GM23338 (cell line): Measurements from ENCODE around the gene PKM. TPM values are rescaled to one million over a fixed set of nuclear protein-coding genes. Genes with fewer than 3 reads are reported as not detected.
A peak's percentile ranks its signal among the peaks of the same experiment; 100 is the strongest.

Source experiments
- ATAC-seq: fragments of 200-7000 bp; cut with Tn5 transposase; 3 replicates; pipeline ENCODE4 v1.9.1; 2020
- DNase-seq: peaks from one replicate; pipeline ENCODE4 v3.0.0-alpha.2; 2015; ENCODE audit warnings: low spot score
- H2AFZ ChIP-seq: fragments of 200-600 bp; sonication (generic); 2 replicates; pipeline ENCODE4 v1.8.0; 2016; ENCODE audit warnings: antibody characterized with exemption, mild to moderate bottlenecking, moderate library complexity
- H3F3A ChIP-seq: fragments of 200-600 bp; sonication (generic); replicated peaks from 2 replicates; pipeline ENCODE4 v1.8.0; 2017; ENCODE audit warnings: antibody characterized with exemption, mixed run types, low read depth
- H3K27ac ChIP-seq: fragments of 200-600 bp; sonication (generic); 2 replicates; pipeline ENCODE4 v1.6.1; 2016; ENCODE audit warnings: low read depth
- H3K27me3 ChIP-seq: fragments of 200-600 bp; sonication (generic); 2 replicates; pipeline ENCODE4 v1.8.0; 2016; ENCODE audit warnings: mild to moderate bottlenecking, mixed run types, moderate library complexity; ENCODE audit not compliant: insufficient read depth
- H3K36me3 ChIP-seq: fragments of 200-600 bp; sonication (generic); 2 replicates; pipeline ENCODE4 v1.8.0; 2016; ENCODE audit warnings: mild to moderate bottlenecking; ENCODE audit not compliant: insufficient read depth
- H3K4me1 ChIP-seq: fragments of 200-600 bp; sonication (generic); 2 replicates; pipeline ENCODE4 v1.8.0; 2016; ENCODE audit warnings: mild to moderate bottlenecking, moderate library complexity; ENCODE audit not compliant: insufficient read depth
- H3K4me2 ChIP-seq: fragments of 200-600 bp; sonication (generic); 2 replicates; pipeline ENCODE4 v1.7.1; 2017; ENCODE audit warnings: mixed run types
- H3K4me3 ChIP-seq: fragments of 200-600 bp; sonication (generic); 2 replicates; pipeline ENCODE4 v1.6.1; 2016; ENCODE audit warnings: mixed run types
- H3K79me2 ChIP-seq: fragments of 200-600 bp; sonication (generic); replicated peaks from 2 replicates; pipeline ENCODE4 v1.8.0; 2017; ENCODE audit warnings: mild to moderate bottlenecking; ENCODE audit not compliant: insufficient read depth
- H3K9me2 ChIP-seq: fragments of 200-600 bp; sonication (generic); 2 replicates; pipeline ENCODE4 v1.8.0; 2017; ENCODE audit not compliant: insufficient read depth
- H4K20me1 ChIP-seq: fragments of 200-600 bp; sonication (generic); replicated peaks from 2 replicates; pipeline ENCODE4 v1.8.0; 2017; ENCODE audit warnings: mild to moderate bottlenecking; ENCODE audit not compliant: insufficient read depth
- H3K27ac Mint-ChIP-seq: 2 replicates; pipeline ENCODE4 v1.8.0; 2020; ENCODE audit warnings: inconsistent platforms, mild to moderate bottlenecking, moderate library complexity, mixed read lengths
- H3K27me3 Mint-ChIP-seq: 3 replicates; pipeline ENCODE4 v1.8.0; 2022; ENCODE audit warnings: low read depth, mild to moderate bottlenecking, moderate library complexity, mixed read lengths, inconsistent platforms; ENCODE audit not compliant: insufficient read depth, poor library complexity
- H3K36me3 Mint-ChIP-seq: 3 replicates; pipeline ENCODE4 v1.8.0; 2021; ENCODE audit warnings: low read depth, mild to moderate bottlenecking, inconsistent platforms, moderate library complexity, mixed read lengths
- H3K4me1 Mint-ChIP-seq: 3 replicates; pipeline ENCODE4 v1.8.0; 2020; ENCODE audit warnings: mild to moderate bottlenecking, inconsistent platforms, mixed read lengths
- H3K4me3 Mint-ChIP-seq: 3 replicates; pipeline ENCODE4 v1.8.0; 2021; ENCODE audit warnings: moderate library complexity, mild to moderate bottlenecking, inconsistent platforms, mixed read lengths
- H3K9me3 Mint-ChIP-seq: 3 replicates; pipeline ENCODE4 v1.8.0; 2020; ENCODE audit warnings: moderate library complexity, mild to moderate bottlenecking, inconsistent platforms, mixed read lengths
- CREB1 ChIP-seq: fragments of 250-450 bp; sonication (Bioruptor Pico); IDR thresholded peaks from 2 replicates; pipeline ENCODE4 v1.5.0; 2020; ENCODE audit warnings: low read depth, mild to moderate bottlenecking, moderate library complexity
- EZH2 ChIP-seq: fragments of 200-600 bp; sonication (generic); IDR thresholded peaks from one replicate; pipeline ENCODE4 v1.8.0; 2017; ENCODE audit warnings: antibody characterized with exemption, mild to moderate bottlenecking, low read depth; ENCODE audit not compliant: unreplicated experiment
- STAT1 ChIP-seq: IDR thresholded peaks from one replicate; pipeline ENCODE4 v1.6.1; 2016; ENCODE audit warnings: antibody characterized with exemption; ENCODE audit not compliant: unreplicated experiment
- ZNF331 ChIP-seq: fragments of 250-450 bp; sonication (Bioruptor Pico); IDR thresholded peaks from 2 replicates; pipeline ENCODE4 v1.5.0; 2020; ENCODE audit warnings: low read depth, mild to moderate bottlenecking, moderate library complexity
- polyA plus RNA-seq: library from polyadenylated mRNA; unstranded; fragments of >200 nt; fragmentation: Nextera tagmentation; extraction: Ambion mirVana; gene quantifications from 2 replicates; pipeline ENCODE4 v1.2.1, GENCODE V29; 2016
- total RNA-seq: library from RNA; depleted of rRNA; stranded (reverse); fragments of >200 nt; shearing (Covaris generic); gene quantifications from 2 replicates; pipeline ENCODE4 v1.2.3, GENCODE V29; 2014
- TF ChIP-seq, protein P1 (sequence below): fragments of 250-450 bp; sonication (Bioruptor Pico); IDR thresholded peaks from 2 replicates; pipeline ENCODE4 v1.5.0; 2020; ENCODE audit warnings: mild to moderate bottlenecking, moderate library complexity
- TF ChIP-seq, protein P2 (sequence below): IDR thresholded peaks from one replicate; pipeline ENCODE4 v1.6.1; 2018; ENCODE audit warnings: antibody characterized with exemption; ENCODE audit not compliant: unreplicated experiment

The PKM gene
- total and polyA plus RNA-seq, 2 experiments from 2014 or later: 432 to 1,137 TPM

DNA sequence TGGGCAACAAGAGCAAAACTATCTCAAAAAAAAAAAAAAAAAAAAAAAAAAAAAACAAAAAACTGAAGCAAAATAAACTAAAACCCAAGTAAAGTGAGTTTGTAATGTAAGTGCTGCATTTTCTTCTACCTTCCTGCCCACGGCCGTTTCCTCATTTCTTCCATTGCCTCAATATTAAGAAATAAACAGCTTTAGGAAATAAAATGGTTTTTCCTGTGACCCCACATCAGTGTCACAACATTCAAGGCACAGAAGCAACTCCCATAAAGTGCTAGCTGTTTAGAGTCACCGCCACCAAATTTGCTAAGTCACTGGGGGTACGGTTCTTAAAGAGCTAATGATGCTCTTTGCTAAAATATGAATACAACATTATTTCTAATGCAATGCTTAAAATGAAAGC, 3.3 kb downstream of the PKM start (continued):
- TF ChIP-seq, protein P1, sequence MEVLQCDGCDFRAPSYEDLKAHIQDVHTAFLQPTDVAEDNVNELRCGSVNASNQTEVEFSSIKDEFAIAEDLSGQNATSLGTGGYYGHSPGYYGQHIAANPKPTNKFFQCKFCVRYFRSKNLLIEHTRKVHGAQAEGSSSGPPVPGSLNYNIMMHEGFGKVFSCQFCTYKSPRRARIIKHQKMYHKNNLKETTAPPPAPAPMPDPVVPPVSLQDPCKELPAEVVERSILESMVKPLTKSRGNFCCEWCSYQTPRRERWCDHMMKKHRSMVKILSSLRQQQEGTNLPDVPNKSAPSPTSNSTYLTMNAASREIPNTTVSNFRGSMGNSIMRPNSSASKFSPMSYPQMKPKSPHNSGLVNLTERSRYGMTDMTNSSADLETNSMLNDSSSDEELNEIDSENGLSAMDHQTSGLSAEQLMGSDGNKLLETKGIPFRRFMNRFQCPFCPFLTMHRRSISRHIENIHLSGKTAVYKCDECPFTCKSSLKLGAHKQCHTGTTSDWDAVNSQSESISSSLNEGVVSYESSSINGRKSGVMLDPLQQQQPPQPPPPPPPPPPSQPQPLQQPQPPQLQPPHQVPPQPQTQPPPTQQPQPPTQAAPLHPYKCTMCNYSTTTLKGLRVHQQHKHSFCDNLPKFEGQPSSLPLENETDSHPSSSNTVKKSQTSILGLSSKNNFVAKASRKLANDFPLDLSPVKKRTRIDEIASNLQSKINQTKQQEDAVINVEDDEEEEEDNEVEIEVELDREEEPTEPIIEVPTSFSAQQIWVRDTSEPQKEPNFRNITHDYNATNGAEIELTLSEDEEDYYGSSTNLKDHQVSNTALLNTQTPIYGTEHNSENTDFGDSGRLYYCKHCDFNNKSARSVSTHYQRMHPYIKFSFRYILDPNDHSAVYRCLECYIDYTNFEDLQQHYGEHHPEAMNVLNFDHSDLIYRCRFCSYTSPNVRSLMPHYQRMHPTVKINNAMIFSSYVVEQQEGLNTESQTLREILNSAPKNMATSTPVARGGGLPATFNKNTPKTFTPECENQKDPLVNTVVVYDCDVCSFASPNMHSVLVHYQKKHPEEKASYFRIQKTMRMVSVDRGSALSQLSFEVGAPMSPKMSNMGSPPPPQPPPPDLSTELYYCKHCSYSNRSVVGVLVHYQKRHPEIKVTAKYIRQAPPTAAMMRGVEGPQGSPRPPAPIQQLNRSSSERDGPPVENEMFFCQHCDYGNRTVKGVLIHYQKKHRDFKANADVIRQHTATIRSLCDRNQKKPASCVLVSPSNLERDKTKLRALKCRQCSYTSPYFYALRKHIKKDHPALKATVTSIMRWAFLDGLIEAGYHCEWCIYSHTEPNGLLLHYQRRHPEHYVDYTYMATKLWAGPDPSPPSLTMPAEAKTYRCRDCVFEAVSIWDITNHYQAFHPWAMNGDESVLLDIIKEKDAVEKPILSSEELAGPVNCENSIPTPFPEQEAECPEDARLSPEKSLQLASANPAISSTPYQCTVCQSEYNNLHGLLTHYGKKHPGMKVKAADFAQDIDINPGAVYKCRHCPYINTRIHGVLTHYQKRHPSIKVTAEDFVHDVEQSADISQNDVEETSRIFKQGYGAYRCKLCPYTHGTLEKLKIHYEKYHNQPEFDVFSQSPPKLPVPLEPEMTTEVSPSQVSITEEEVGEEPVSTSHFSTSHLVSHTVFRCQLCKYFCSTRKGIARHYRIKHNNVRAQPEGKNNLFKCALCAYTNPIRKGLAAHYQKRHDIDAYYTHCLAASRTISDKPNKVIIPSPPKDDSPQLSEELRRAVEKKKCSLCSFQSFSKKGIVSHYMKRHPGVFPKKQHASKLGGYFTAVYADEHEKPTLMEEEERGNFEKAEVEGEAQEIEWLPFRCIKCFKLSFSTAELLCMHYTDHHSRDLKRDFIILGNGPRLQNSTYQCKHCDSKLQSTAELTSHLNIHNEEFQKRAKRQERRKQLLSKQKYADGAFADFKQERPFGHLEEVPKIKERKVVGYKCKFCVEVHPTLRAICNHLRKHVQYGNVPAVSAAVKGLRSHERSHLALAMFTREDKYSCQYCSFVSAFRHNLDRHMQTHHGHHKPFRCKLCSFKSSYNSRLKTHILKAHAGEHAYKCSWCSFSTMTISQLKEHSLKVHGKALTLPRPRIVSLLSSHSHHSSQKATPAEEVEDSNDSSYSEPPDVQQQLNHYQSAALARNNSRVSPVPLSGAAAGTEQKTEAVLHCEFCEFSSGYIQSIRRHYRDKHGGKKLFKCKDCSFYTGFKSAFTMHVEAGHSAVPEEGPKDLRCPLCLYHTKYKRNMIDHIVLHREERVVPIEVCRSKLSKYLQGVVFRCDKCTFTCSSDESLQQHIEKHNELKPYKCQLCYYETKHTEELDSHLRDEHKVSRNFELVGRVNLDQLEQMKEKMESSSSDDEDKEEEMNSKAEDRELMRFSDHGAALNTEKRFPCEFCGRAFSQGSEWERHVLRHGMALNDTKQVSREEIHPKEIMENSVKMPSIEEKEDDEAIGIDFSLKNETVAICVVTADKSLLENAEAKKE (CRISPR knock-in tag): no peak
- TF ChIP-seq STAT1 (no peak), ZNF331 (CRISPR knock-in tag) (no peak)

DNA sequence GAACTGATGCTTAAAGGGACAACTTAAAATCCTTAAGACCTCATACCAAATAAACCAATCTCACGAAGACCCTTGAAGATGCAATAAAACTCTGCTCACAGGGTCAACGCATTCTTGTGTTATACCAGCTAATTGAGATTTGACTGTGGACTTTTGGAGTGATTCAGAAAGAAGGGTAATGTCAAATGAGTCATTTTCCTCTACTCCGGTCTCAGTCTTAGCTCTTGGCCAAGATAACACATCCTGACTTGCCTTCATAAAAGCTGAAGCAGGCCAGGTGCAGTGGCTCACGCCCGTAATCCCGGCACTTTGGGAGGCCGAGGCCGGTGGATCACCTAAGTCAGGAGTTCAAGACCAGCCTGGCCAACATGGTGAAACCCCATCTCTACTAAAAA, 3.8 kb downstream of the PKM start:
- peak overlapping the region; percentile 2; the same call in 1 of the 3 replicates for H3K4me3 Mint-ChIP-seq
- Histone ChIP-seq H2AFZ (no peak overlapping the region), H3F3A (peaks cover 20% of the 10 kb centered on the region), H3K4me2 (peak overlapping the region; percentile 97), H3K27me3 (no peaks in the 10 kb centered on the region), H3K4me3 (peak overlapping the region; percentile 28), H3K9me2 (no peaks in the 10 kb centered on the region), H3K36me3 (peaks cover 20% of the 10 kb centered on the region), H4K20me1 (peaks cover 73% of the 10 kb centered on the region), H3K27ac (peak overlapping the region; percentile 74; the same call in 1 of the 2 replicates), H3K4me1 (peaks cover 51% of the 10 kb centered on the region), H3K79me2 (peaks cover 87% of the 10 kb centered on the region)
- no peak for DNase-seq
- no peak for ATAC-seq
- H3K27me3 Mint-ChIP-seq: peaks cover 22% of the 10 kb centered on the region
- peaks cover 59% of the 10 kb centered on the region for H3K4me1 Mint-ChIP-seq
- peaks cover 40% of the 10 kb centered on the region for H3K36me3 Mint-ChIP-seq
- no peak overlapping the region for H3K27ac Mint-ChIP-seq
- H3K9me3 Mint-ChIP-seq: 0 out of 3 replicates have a peak, but pooled peaks cover 2% of the 10 kb centered on the region
- TF ChIP-seq, protein P2, sequence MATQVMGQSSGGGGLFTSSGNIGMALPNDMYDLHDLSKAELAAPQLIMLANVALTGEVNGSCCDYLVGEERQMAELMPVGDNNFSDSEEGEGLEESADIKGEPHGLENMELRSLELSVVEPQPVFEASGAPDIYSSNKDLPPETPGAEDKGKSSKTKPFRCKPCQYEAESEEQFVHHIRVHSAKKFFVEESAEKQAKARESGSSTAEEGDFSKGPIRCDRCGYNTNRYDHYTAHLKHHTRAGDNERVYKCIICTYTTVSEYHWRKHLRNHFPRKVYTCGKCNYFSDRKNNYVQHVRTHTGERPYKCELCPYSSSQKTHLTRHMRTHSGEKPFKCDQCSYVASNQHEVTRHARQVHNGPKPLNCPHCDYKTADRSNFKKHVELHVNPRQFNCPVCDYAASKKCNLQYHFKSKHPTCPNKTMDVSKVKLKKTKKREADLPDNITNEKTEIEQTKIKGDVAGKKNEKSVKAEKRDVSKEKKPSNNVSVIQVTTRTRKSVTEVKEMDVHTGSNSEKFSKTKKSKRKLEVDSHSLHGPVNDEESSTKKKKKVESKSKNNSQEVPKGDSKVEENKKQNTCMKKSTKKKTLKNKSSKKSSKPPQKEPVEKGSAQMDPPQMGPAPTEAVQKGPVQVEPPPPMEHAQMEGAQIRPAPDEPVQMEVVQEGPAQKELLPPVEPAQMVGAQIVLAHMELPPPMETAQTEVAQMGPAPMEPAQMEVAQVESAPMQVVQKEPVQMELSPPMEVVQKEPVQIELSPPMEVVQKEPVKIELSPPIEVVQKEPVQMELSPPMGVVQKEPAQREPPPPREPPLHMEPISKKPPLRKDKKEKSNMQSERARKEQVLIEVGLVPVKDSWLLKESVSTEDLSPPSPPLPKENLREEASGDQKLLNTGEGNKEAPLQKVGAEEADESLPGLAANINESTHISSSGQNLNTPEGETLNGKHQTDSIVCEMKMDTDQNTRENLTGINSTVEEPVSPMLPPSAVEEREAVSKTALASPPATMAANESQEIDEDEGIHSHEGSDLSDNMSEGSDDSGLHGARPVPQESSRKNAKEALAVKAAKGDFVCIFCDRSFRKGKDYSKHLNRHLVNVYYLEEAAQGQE: no peak
- TF ChIP-seq EZH2 (no peak), CREB1 (CRISPR knock-in tag) (no peak), STAT1 (no peak)
- TF ChIP-seq, protein P1 (CRISPR knock-in tag): no peak
